ENCODE data around the gene ALX3.

Gene ALX3

DNA sequence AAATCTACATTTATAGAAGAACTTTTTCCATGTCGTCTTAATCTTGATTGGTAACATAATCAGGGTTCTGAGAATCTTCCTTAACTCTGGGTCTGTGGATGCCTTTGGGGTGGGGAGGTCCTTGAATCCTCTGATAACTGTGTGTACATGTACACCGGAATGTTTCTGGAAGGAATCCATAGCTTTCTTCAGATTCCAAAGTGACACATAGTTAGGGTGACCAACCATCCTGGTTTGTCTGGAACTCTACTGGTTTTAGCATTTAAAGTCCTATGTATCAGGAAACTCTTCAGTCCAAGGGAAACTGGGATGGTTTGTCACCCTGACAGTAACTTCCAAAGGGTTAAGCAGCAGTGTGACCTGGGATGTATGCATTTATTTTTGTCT lies 19.2 kb downstream of the ALX3 start:
- Histone ChIP-seq H3K4me3 (ENCODE audit: insufficient read depth in 1 of 2, low read depth in 1 of 2, low read length in 2 of 2) (no peak overlapping the region), H3K27me3 (ENCODE audit: control insufficient read depth in 1 of 2, insufficient read depth in 1 of 2, low read length in 2 of 2) (no peaks in the 10 kb centered on the region), H3K9ac (ENCODE audit: low read length) (peak overlapping the region; percentile 72), H2AFZ (ENCODE audit: low read depth, low read length) (no peak overlapping the region), H3K4ac (ENCODE audit: low read depth in 1 of 2, low read length in 2 of 2) (no peak overlapping the region), H3K79me1 (replicated peaks; ENCODE audit: low read length, poor library complexity, severe bottlenecking) (peaks cover 19% of the 10 kb centered on the region), H3K4me1 (ENCODE audit: control insufficient read depth, insufficient read depth, low read depth, low read length) (peaks cover 8% of the 10 kb centered on the region), H2BK5ac (ENCODE audit: low read depth, low read length, poor library complexity, severe bottlenecking) (no peak overlapping the region), H2AK5ac (ENCODE audit: low read length, severe bottlenecking) (no peak overlapping the region), H2BK12ac (ENCODE audit: low read length in 2 of 2) (no peak overlapping the region), H3K14ac (ENCODE audit: low read length in 2 of 2) (no peak overlapping the region), H2BK15ac (ENCODE audit: low read depth, poor library complexity, severe bottlenecking) (no peak overlapping the region), H3K27ac (ENCODE audit: low read length, poor library complexity, severe bottlenecking) (no peak overlapping the region), H2BK120ac (ENCODE audit: low read depth, low read length) (no peak overlapping the region), H3K18ac (ENCODE audit: low read depth in 1 of 2, low read length in 2 of 2) (no peak overlapping the region), H4K91ac (ENCODE audit: low read length) (no peak overlapping the region), H3K4me2 (ENCODE audit: low read length, poor library complexity, severe bottlenecking) (no peak overlapping the region), H3K36me3 (ENCODE audit: control insufficient read depth in 1 of 2, insufficient read depth in 2 of 2, low read depth in 1 of 2, low read length in 2 of 2) (peaks cover 80 to 96% of the 10 kb centered on the region in 2 experiments), H3K9me3 (ENCODE audit: control insufficient read depth, low read length) (no peaks in the 10 kb centered on the region), H3K23ac (ENCODE audit: low read length in 2 of 2) (no peak overlapping the region), H4K8ac (ENCODE audit: low read length) (no peak overlapping the region)
- no peak for DNase-seq
- WGBS, result 70% methylated on average over 2 of the region's 2 CpGs

GRCh38 chr1:110050602-110051261 lies 19.7 kb downstream of the ALX3 start:
- WGBS, result 89% methylated on average over 3 of the region's 4 CpGs

DNA sequence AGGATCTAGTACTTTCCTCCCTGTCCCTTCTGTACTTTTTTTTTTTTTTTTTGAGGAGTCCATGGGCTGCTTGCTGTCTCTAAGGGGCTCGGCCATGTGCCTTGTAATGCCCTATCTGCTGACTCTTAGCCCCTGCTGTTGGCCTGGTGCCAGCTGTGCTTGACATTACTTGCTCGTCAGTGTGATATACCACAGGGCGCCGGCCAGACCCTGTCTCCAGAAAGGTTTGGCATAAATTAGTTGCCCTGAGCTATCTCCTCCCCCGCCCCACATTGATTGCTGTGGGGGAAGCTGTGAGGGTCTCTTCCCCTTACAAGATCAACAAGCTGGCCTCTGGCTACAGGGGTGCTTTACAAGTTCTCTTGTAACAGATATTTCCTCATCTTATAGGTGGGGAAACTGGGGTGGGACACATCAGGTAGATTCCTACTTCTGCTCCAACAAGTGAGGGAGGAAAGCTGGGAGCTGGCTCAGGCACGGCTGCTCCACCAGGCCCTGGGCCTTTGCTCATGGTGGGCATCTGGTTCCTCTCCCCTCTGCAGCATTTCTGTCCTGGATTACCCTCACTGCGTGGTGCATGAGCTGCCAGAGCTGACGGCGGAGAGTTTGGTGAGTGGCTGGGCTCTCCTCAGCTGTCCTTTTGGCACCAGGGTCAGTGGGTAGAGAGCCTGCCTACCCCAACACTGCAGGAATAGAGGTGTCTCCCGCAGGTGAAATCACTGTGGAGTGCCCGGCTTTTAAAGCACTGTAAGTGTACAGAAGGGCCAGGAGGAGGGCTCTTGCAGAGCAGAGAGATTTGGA lies 20.5 kb downstream of the ALX3 start:
- no peak for DNase-seq
- no peak overlapping the region for H3K4me2 ChIP-seq (ENCODE audit: low read length, poor library complexity, severe bottlenecking)
- no peak overlapping the region for H2AK5ac ChIP-seq (ENCODE audit: low read length, severe bottlenecking)
- H2AFZ ChIP-seq (ENCODE audit: low read depth, low read length), result no peak overlapping the region
- H2BK12ac ChIP-seq (ENCODE audit: low read length in 2 of 2), result no peak overlapping the region
- no peak overlapping the region for H3K27ac ChIP-seq (ENCODE audit: low read length, poor library complexity, severe bottlenecking)
- no peaks in the 10 kb centered on the region for H3K27me3 ChIP-seq (ENCODE audit: control insufficient read depth in 1 of 2, insufficient read depth in 1 of 2, low read length in 2 of 2)
- no peak overlapping the region for H3K14ac ChIP-seq (ENCODE audit: low read length in 2 of 2)
- no peaks in the 10 kb centered on the region for H3K9me3 ChIP-seq (ENCODE audit: control insufficient read depth, low read length)
- H2BK5ac ChIP-seq (ENCODE audit: low read depth, low read length, poor library complexity, severe bottlenecking), result no peak overlapping the region
- no peak overlapping the region for H3K18ac ChIP-seq (ENCODE audit: low read depth in 1 of 2, low read length in 2 of 2)
- no peak overlapping the region for H3K23ac ChIP-seq (ENCODE audit: low read length in 2 of 2)
- H3K4ac ChIP-seq (ENCODE audit: low read depth in 1 of 2, low read length in 2 of 2), result no peak overlapping the region
- H2BK120ac ChIP-seq (ENCODE audit: low read depth, low read length), result no peak overlapping the region
- peak overlapping the region; percentile 72 for H3K9ac ChIP-seq (ENCODE audit: low read length)
- peaks cover 83 to 96% of the 10 kb centered on the region in 2 experiments for H3K36me3 ChIP-seq (ENCODE audit: control insufficient read depth in 1 of 2, insufficient read depth in 2 of 2, low read depth in 1 of 2, low read length in 2 of 2)
- WGBS, result 88% methylated on average over 10 of the region's 11 CpGs
- H2BK15ac ChIP-seq (ENCODE audit: low read depth, poor library complexity, severe bottlenecking), result no peak overlapping the region
- no peak overlapping the region for H4K91ac ChIP-seq (ENCODE audit: low read length)
- H3K4me3 ChIP-seq (ENCODE audit: insufficient read depth in 1 of 2, low read depth in 1 of 2, low read length in 2 of 2), result peak overlapping the region in 1 of 2 experiments; percentile 49
- H3K4me1 ChIP-seq (ENCODE audit: control insufficient read depth, insufficient read depth, low read depth, low read length), result peaks cover 4% of the 10 kb centered on the region
- H4K8ac ChIP-seq (ENCODE audit: low read length), result no peak overlapping the region
- peaks cover 23% of the 10 kb centered on the region for H3K79me1 ChIP-seq (replicated peaks; ENCODE audit: low read length, poor library complexity, severe bottlenecking)

More at GRCh38 chr1:110050602-110051261, 19.7 kb downstream of the ALX3 start:
- H3K4ac ChIP-seq (ENCODE audit: low read depth in 1 of 2, low read length in 2 of 2), result no peak overlapping the region
- peak overlapping the region in 1 of 2 experiments; percentile 49 for H3K4me3 ChIP-seq (ENCODE audit: insufficient read depth in 1 of 2, low read depth in 1 of 2, low read length in 2 of 2)
- no peak overlapping the region for H2BK15ac ChIP-seq (ENCODE audit: low read depth, poor library complexity, severe bottlenecking)
- H3K4me2 ChIP-seq (ENCODE audit: low read length, poor library complexity, severe bottlenecking), result no peak overlapping the region
- no peak overlapping the region for H2AFZ ChIP-seq (ENCODE audit: low read depth, low read length)
- peaks cover 7% of the 10 kb centered on the region for H3K4me1 ChIP-seq (ENCODE audit: control insufficient read depth, insufficient read depth, low read depth, low read length)
- DNase-seq, result no peak
- no peaks in the 10 kb centered on the region for H3K27me3 ChIP-seq (ENCODE audit: control insufficient read depth in 1 of 2, insufficient read depth in 1 of 2, low read length in 2 of 2)
- H2BK120ac ChIP-seq (ENCODE audit: low read depth, low read length), result no peak overlapping the region
- H2BK12ac ChIP-seq (ENCODE audit: low read length in 2 of 2), result no peak overlapping the region
- peak overlapping the region in 1 of 2 experiments; percentile 5 for H3K23ac ChIP-seq (ENCODE audit: low read length in 2 of 2)
- H3K18ac ChIP-seq (ENCODE audit: low read depth in 1 of 2, low read length in 2 of 2), result no peak overlapping the region
- no peaks in the 10 kb centered on the region for H3K9me3 ChIP-seq (ENCODE audit: control insufficient read depth, low read length)
- peaks cover 81 to 96% of the 10 kb centered on the region in 2 experiments for H3K36me3 ChIP-seq (ENCODE audit: control insufficient read depth in 1 of 2, insufficient read depth in 2 of 2, low read depth in 1 of 2, low read length in 2 of 2)
- no peak overlapping the region for H3K14ac ChIP-seq (ENCODE audit: low read length in 2 of 2)
- peak overlapping the region; percentile 72 for H3K9ac ChIP-seq (ENCODE audit: low read length)
- H2AK5ac ChIP-seq (ENCODE audit: low read length, severe bottlenecking), result no peak overlapping the region
- H3K79me1 ChIP-seq (replicated peaks; ENCODE audit: low read length, poor library complexity, severe bottlenecking), result peaks cover 20% of the 10 kb centered on the region
- no peak overlapping the region for H4K91ac ChIP-seq (ENCODE audit: low read length)
- H4K8ac ChIP-seq (ENCODE audit: low read length), result no peak overlapping the region
- H2BK5ac ChIP-seq (ENCODE audit: low read depth, low read length, poor library complexity, severe bottlenecking), result no peak overlapping the region
- H3K27ac ChIP-seq (ENCODE audit: low read length, poor library complexity, severe bottlenecking), result no peak overlapping the region

- no peak overlapping the region for H3K4me2 ChIP-seq (ENCODE audit: low read length, poor library complexity, severe bottlenecking)
- H3K23ac ChIP-seq (ENCODE audit: low read length in 2 of 2), result no peak overlapping the region
- H2BK15ac ChIP-seq (ENCODE audit: low read depth, poor library complexity, severe bottlenecking), result no peak overlapping the region
- no peaks in the 10 kb centered on the region for H3K27me3 ChIP-seq (ENCODE audit: control insufficient read depth in 1 of 2, insufficient read depth in 1 of 2, low read length in 2 of 2)
- H2AFZ ChIP-seq (ENCODE audit: low read depth, low read length), result no peak overlapping the region
- H3K27ac ChIP-seq (ENCODE audit: low read length, poor library complexity, severe bottlenecking), result no peak overlapping the region
- no peak overlapping the region for H2BK120ac ChIP-seq (ENCODE audit: low read depth, low read length)
- no peak overlapping the region for H2AK5ac ChIP-seq (ENCODE audit: low read length, severe bottlenecking)
- H3K9me3 ChIP-seq (ENCODE audit: control insufficient read depth, low read length), result no peaks in the 10 kb centered on the region
- no peak overlapping the region for H3K18ac ChIP-seq (ENCODE audit: low read depth in 1 of 2, low read length in 2 of 2)
- H3K4me1 ChIP-seq (ENCODE audit: control insufficient read depth, insufficient read depth, low read depth, low read length), result peaks cover 2% of the 10 kb centered on the region
- H4K8ac ChIP-seq (ENCODE audit: low read length), result no peak overlapping the region
- H3K4me3 ChIP-seq (ENCODE audit: insufficient read depth in 1 of 2, low read depth in 1 of 2, low read length in 2 of 2), result no peak overlapping the region
- no peak overlapping the region for H2BK12ac ChIP-seq (ENCODE audit: low read length in 2 of 2)
- no peak overlapping the region for H2BK5ac ChIP-seq (ENCODE audit: low read depth, low read length, poor library complexity, severe bottlenecking)
- H3K79me1 ChIP-seq (replicated peaks; ENCODE audit: low read length, poor library complexity, severe bottlenecking), result peaks cover 21% of the 10 kb centered on the region
- H3K36me3 ChIP-seq (ENCODE audit: control insufficient read depth in 1 of 2, insufficient read depth in 2 of 2, low read depth in 1 of 2, low read length in 2 of 2), result peaks cover 78 to 96% of the 10 kb centered on the region in 2 experiments
- H3K4ac ChIP-seq (ENCODE audit: low read depth in 1 of 2, low read length in 2 of 2), result no peak overlapping the region
- 98% methylated on average over 9 of the region's 9 CpGs for WGBS
- H4K91ac ChIP-seq (ENCODE audit: low read length), result no peak overlapping the region
- no peak overlapping the region for H3K14ac ChIP-seq (ENCODE audit: low read length in 2 of 2)
- DNase-seq, result no peak
- H3K9ac ChIP-seq (ENCODE audit: low read length), result peak overlapping the region; percentile 72
Observed at GRCh38 chr1:110048923-110049601, 21.4 kb downstream of the ALX3 start.
